Ovary (tissue), 9 donors: ENCODE data around the gene TANC2. TPM values are rescaled to one million over a fixed set of nuclear protein-coding genes. Genes with fewer than 3 reads are reported as not detected.

Experiments used
- DNase-seq, 5 donors: peaks; one replicate each; pipeline ENCODE4 v3.0.0-alpha.2; 2019 to 2020
- H3K27ac ChIP-seq, 2 donors: fragments of 200-600 bp; one replicate each; pipeline versions ENCODE4 v1.5.1 to v1.8.0; 2019 to 2022
- H3K27me3 ChIP-seq: fragments of 200-600 bp; one replicate; pipeline ENCODE4 v1.8.0; 2022
- H3K36me3 ChIP-seq: fragments of 200-600 bp; sonication (generic); one replicate; pipeline ENCODE4 v1.5.1; 2019
- H3K4me1 ChIP-seq: one replicate; pipeline ENCODE4 v1.8.1; 2013; ENCODE audit warnings: mild to moderate bottlenecking, moderate library complexity; ENCODE audit not compliant: insufficient read depth
- H3K4me3 ChIP-seq: fragments of 200-600 bp; sonication (generic); one replicate; pipeline ENCODE4 v1.5.1; 2017
- H3K9me3 ChIP-seq, 2 donors: fragments of 200-600 bp in 1 of 2; sonication (generic) in 1 of 2; one replicate each; pipeline versions ENCODE4 v1.5.1 to v1.8.1; 2013 to 2019; ENCODE audit warnings: mild to moderate bottlenecking in 1 of 2, moderate library complexity in 1 of 2
- EP300 ChIP-seq: sonication (generic); formaldehyde crosslinking; IDR thresholded peaks from one replicate; pipeline ENCODE4 v1.6.1; 2017; ENCODE audit warnings: antibody characterized with exemption
- POLR2A ChIP-seq: fragments of 450-650 bp; IDR thresholded peaks from one replicate; pipeline ENCODE4 v1.6.1; 2017; ENCODE audit warnings: antibody characterized with exemption, mild to moderate bottlenecking, moderate library complexity
- WGBS, 3 donors: extraction: QIAGEN DNeasy Blood & Tissue Kit in 1 of 3; methylation state at CpG; one replicate each; pipeline versions ENCODE4 v1.1.5 to v1.1.7; 2013 to 2017; 5-methylcytosine and 5-hydroxymethylcytosine counted together
- intact Hi-C, 4 donors: fragments of 100-400 bp; cut with DNase I; formaldehyde crosslinking; loops; one replicate each; pipeline versions ENCODE4 v1.11.0 to v1.15.1; 2022 to 2023
- polyA plus RNA-seq, 2 donors: library from polyadenylated mRNA; stranded (reverse); fragments of 200-250 nt in 1 of 2; fragments of 350-450 nt in 1 of 2; fragmentation: Illumina TruSeq in 1 of 2; extraction: RNeasy Lipid Tissue Mini Kit (QIAGEN cat#74804) in 1 of 2; gene quantifications; one replicate each; pipeline ENCODE4 v1.2.3, GENCODE V29; 2013 to 2014
- total RNA-seq, 7 donors: library from RNA; depleted of rRNA in 2 of 7; stranded (reverse); fragments of >200 nt in 2 of 7; fragmentation: NEBNext Ultra II Directional in 3 of 7; extraction: Animal tissue kit (Norgen Biotek cat#: 25700) in 3 of 7; gene quantifications; one replicate each; pipeline versions ENCODE4 v1.1.0 to v1.2.4, GENCODE V29; 2016 to 2023
- TF ChIP-seq, protein P1 (sequence below), 3 donors: fragments of 450-650 bp in 2 of 3; fragments of 200-600 bp in 1 of 3; IDR thresholded peaks; one replicate each; pipeline versions ENCODE4 v1.5.1 to v1.8.0; 2016 to 2022; ENCODE audit warnings: antibody characterized with exemption in 3 of 3, mild to moderate bottlenecking in 1 of 3
- donor health status: DM: no; HTN: no; CAD: no; lungs with moderate emphysema.
- donor health status: DM: no; HTN: no; CAD: no.
- donor health status: Bipolar disorder and iron deficiency.
- donor health status: DM: yes; HTN: yes; CAD: no.
- donor health status: DM: no; HTN: no; CAD: no.
- donor health status: DM: yes; HTN: yes; CAD: no.

Gene TANC2
- total and polyA plus RNA-seq, 9 donors: 3.5 to 45.4 (median 15.4) TPM

- Histone ChIP-seq H3K4me3 (no peak overlapping the region), H3K9me3 (no peaks in the 10 kb centered on the region), H3K27ac (no peak overlapping the region), H3K27me3 (no peaks in the 10 kb centered on the region), H3K36me3 (no peaks in the 10 kb centered on the region), H3K4me1 (no peaks in the 10 kb centered on the region)
- DNase-seq: no peak
- TF ChIP-seq, protein P1, sequence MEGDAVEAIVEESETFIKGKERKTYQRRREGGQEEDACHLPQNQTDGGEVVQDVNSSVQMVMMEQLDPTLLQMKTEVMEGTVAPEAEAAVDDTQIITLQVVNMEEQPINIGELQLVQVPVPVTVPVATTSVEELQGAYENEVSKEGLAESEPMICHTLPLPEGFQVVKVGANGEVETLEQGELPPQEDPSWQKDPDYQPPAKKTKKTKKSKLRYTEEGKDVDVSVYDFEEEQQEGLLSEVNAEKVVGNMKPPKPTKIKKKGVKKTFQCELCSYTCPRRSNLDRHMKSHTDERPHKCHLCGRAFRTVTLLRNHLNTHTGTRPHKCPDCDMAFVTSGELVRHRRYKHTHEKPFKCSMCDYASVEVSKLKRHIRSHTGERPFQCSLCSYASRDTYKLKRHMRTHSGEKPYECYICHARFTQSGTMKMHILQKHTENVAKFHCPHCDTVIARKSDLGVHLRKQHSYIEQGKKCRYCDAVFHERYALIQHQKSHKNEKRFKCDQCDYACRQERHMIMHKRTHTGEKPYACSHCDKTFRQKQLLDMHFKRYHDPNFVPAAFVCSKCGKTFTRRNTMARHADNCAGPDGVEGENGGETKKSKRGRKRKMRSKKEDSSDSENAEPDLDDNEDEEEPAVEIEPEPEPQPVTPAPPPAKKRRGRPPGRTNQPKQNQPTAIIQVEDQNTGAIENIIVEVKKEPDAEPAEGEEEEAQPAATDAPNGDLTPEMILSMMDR (IDR thresholded peaks at IDR 0.05): no peak
- TF ChIP-seq EP300 (no peak), POLR2A (no peak)
- intact Hi-C loops: no loop called here
- 7 to 15% (median 14%) methylated on average over 1 of the region's 1 CpG for WGBS, 3 donors
These were observed 28.4 kb upstream of the TANC2 start for GRCh38 chr17:62937606-62938005.

- no peak for DNase-seq
- intact Hi-C loops: no loop called here
- H3K4me1 ChIP-seq: no peaks in the 10 kb centered on the region
- TF ChIP-seq, protein P1 (IDR thresholded peaks at IDR 0.05): no peak
- no peak for TF ChIP-seq POLR2A
- TF ChIP-seq EP300: no peak
- no peak overlapping the region for H3K4me3 ChIP-seq
- H3K9me3 ChIP-seq: no peaks in the 10 kb centered on the region
- 84 to 85% (median 85%) methylated on average over 4 of the region's 4 CpGs for WGBS, 3 donors
- no peak overlapping the region for H3K27ac ChIP-seq
- no peaks in the 10 kb centered on the region for H3K36me3 ChIP-seq
- H3K27me3 ChIP-seq: no peaks in the 10 kb centered on the region
These were observed 24.6 kb upstream of the TANC2 start for GRCh38 chr17:62941358-62941991.

- Histone ChIP-seq H3K36me3 (no peaks in the 10 kb centered on the region), H3K27ac (no peak overlapping the region), H3K4me1 (no peaks in the 10 kb centered on the region), H3K27me3 (no peaks in the 10 kb centered on the region), H3K9me3 (no peaks in the 10 kb centered on the region), H3K4me3 (no peak overlapping the region)
- TF ChIP-seq, protein P1 (IDR thresholded peaks at IDR 0.05): no peak
- TF ChIP-seq POLR2A: no peak
- no peak for TF ChIP-seq EP300
- 93 to 98% (median 97%) methylated on average over 1 of the region's 1 CpG for WGBS, 3 donors
- no peak for DNase-seq
- intact Hi-C loops: no loop called here
These were observed 17.7 kb upstream of the TANC2 start for GRCh38 chr17:62948370-62948769.

DNA sequence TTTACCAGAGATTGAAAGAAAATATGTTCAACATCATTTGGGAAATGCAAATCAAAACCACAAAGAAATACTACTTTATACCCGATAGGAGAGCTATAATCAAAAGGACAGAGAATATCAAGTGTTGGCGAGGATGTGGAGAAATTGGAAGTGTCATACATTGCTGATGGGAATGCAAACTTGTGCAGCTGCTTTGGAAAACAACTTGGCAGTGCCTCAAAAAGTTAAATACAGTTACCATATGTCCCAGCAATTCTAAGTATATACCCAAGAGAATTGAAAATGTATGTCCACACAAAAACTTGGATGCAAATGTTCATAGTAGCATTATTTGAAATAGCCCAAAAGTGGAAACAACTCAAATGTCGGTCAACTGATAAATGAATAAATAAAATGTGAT is 17.0 kb upstream of the TANC2 start:
- Histone ChIP-seq H3K36me3 (no peaks in the 10 kb centered on the region), H3K4me3 (no peak overlapping the region), H3K9me3 (no peaks in the 10 kb centered on the region), H3K27me3 (no peaks in the 10 kb centered on the region), H3K27ac (no peak overlapping the region), H3K4me1 (no peaks in the 10 kb centered on the region)
- WGBS, 3 donors: 58 to 91% (median 59%) methylated on average over 3 of the region's 3 CpGs
- intact Hi-C loops: no loop called here
- DNase-seq: no peak
- TF ChIP-seq EP300: no peak

DNA sequence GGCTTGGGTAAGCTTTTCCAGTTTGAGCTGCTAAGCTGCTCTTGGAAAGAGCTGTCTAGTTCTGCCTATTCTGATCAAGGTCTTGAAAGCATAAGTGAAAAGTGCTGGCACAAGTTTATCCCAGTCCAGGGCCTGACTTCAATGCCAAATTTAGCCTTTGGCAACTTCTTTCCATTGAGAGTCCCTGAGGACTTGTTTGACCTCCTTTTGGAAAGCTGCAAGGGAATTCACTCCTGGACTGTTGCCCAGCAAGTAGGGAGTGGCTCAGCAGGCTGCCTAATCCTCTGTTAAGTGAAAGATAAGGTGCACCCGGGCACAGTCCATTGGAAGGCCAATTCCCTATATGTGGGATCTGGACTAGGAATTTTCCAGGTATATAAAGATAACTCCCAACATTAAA is 16.0 kb upstream of the TANC2 start:
- intact Hi-C loops: no loop called here
- TF ChIP-seq, protein P1 (IDR thresholded peaks at IDR 0.05): no peak
- TF ChIP-seq POLR2A (no peak), EP300 (no peak)
- WGBS, 3 donors: 0 to 19% (median 5%) methylated on average over 1 of the region's 1 CpG
- Histone ChIP-seq H3K27ac (no peak overlapping the region), H3K27me3 (no peaks in the 10 kb centered on the region), H3K4me3 (no peak overlapping the region), H3K36me3 (no peaks in the 10 kb centered on the region), H3K4me1 (no peaks in the 10 kb centered on the region), H3K9me3 (no peaks in the 10 kb centered on the region)
- DNase-seq: no peak
